Measurements from ENCODE around the gene RAB27B. TPM values are rescaled to one million over a fixed set of nuclear protein-coding genes. Genes with fewer than 3 reads are reported as not detected.

RAB27B gene
- total and polyA plus RNA-seq, 10 of the 15 experiments (the other 5 are each of a cell fraction or from before 2014, with no cell fraction given): under 0.01 to 0.03 TPM; not detected in 8

GRCh38 chr18:54828986-54829385 lies 709 bp downstream of the RAB27B start:
- H3K4me3 ChIP-seq: no peak overlapping the region
- CTCF ChIA-PET: no interaction called here
- intact Hi-C loops (cut with micrococcal nuclease; ENCODE audit: unreplicated experiment): no loop called here

More at GRCh38 chr18:54828986-54829385, 709 bp downstream of the RAB27B start:
- H3K36me3 ChIP-seq (ENCODE audit: control insufficient read depth in 2 of 2, insufficient read depth in 2 of 2, low read length in 1 of 2): no peaks in the 10 kb centered on the region
- no peaks in the 10 kb centered on the region for H3K79me2 ChIP-seq (ENCODE audit: control insufficient read depth, insufficient read depth, low read length)
- no peaks in the 10 kb centered on the region for H3K9me3 ChIP-seq (replicated peaks; ENCODE audit: control insufficient read depth, insufficient read depth, low read length)
- no peak overlapping the region for H3K27ac ChIP-seq (ENCODE audit: control insufficient read depth, insufficient read depth)
- no peak overlapping the region for H2AFZ ChIP-seq (ENCODE audit: control insufficient read depth, low read depth, low read length)
- H3K4me1 ChIP-seq (ENCODE audit: control insufficient read depth, insufficient read depth, low read length): no peaks in the 10 kb centered on the region
- FAIRE-seq (no peak), ATAC-seq (no peak), DNase-seq (ENCODE audit: low read depth, low spot score) (no peak)
- RAD21 ChIA-PET (ENCODE audit: unreplicated experiment): no interaction called here
- no TSS peak for BruUV-seq (replicated peaks)
- 0% methylated on average over 2 of the region's 2 CpGs for WGBS (ENCODE audit: insufficient coverage, insufficient replicate concordance, low lambda C conversion rate, missing lambda C conversion rate)
- SMC1A ChIA-PET (ENCODE audit: uncharacterized antibody, unreplicated experiment): no interaction called here
- no peak overlapping the region for H3K9ac ChIP-seq (ENCODE audit: control insufficient read depth, insufficient read depth, low read length)
- POLR2A ChIA-PET: no interaction called here
- TF ChIP-seq, protein P1, sequence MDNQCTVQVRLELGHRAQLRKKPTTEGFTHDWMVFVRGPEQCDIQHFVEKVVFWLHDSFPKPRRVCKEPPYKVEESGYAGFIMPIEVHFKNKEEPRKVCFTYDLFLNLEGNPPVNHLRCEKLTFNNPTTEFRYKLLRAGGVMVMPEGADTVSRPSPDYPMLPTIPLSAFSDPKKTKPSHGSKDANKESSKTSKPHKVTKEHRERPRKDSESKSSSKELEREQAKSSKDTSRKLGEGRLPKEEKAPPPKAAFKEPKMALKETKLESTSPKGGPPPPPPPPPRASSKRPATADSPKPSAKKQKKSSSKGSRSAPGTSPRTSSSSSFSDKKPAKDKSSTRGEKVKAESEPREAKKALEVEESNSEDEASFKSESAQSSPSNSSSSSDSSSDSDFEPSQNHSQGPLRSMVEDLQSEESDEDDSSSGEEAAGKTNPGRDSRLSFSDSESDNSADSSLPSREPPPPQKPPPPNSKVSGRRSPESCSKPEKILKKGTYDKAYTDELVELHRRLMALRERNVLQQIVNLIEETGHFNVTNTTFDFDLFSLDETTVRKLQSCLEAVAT (IDR thresholded peaks at IDR 0.05): no peak
- no peak for TF ChIP-seq SMAD1 (IDR thresholded peaks at IDR 0.05; ENCODE audit: low read depth, partially characterized antibody)
- TF ChIP-seq ETV6 (conservative IDR thresholded peaks at IDR 0.05 in 1 of 2, IDR thresholded peaks at IDR 0.05 in 1 of 2; ENCODE audit: borderline replicate concordance in 1 of 2, low read depth in 1 of 2): no peak
- no peak for TF ChIP-seq USF1 (IDR thresholded peaks at IDR 0.05; ENCODE audit: borderline replicate concordance, extremely low read length, insufficient read depth, low read depth, low read length)
- TF ChIP-seq ZNF217 (IDR thresholded peaks at IDR 0.05): no peak
- TF ChIP-seq IKZF2 (IDR thresholded peaks at IDR 0.05): no peak
- TF ChIP-seq, protein P2, sequence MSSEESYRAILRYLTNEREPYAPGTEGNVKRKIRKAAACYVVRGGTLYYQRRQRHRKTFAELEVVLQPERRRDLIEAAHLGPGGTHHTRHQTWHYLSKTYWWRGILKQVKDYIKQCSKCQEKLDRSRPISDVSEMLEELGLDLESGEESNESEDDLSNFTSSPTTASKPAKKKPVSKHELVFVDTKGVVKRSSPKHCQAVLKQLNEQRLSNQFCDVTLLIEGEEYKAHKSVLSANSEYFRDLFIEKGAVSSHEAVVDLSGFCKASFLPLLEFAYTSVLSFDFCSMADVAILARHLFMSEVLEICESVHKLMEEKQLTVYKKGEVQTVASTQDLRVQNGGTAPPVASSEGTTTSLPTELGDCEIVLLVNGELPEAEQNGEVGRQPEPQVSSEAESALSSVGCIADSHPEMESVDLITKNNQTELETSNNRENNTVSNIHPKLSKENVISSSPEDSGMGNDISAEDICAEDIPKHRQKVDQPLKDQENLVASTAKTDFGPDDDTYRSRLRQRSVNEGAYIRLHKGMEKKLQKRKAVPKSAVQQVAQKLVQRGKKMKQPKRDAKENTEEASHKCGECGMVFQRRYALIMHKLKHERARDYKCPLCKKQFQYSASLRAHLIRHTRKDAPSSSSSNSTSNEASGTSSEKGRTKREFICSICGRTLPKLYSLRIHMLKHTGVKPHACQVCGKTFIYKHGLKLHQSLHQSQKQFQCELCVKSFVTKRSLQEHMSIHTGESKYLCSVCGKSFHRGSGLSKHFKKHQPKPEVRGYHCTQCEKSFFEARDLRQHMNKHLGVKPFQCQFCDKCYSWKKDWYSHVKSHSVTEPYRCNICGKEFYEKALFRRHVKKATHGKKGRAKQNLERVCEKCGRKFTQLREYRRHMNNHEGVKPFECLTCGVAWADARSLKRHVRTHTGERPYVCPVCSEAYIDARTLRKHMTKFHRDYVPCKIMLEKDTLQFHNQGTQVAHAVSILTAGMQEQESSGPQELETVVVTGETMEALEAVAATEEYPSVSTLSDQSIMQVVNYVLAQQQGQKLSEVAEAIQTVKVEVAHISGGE (CRISPR knock-in tag; IDR thresholded peaks at IDR 0.05): no peak
- TF ChIP-seq BCL11A (IDR thresholded peaks at IDR 0.05; ENCODE audit: low read depth, low read length): no peak
- TF ChIP-seq MYB (IDR thresholded peaks at IDR 0.05; ENCODE audit: borderline replicate concordance, low read depth, low read length): no peak
- TF ChIP-seq NR2C1 (IDR thresholded peaks at IDR 0.05): no peak
- TF ChIP-seq CREM (IDR thresholded peaks at IDR 0.05; ENCODE audit: low read depth): no peak
- no peak overlapping the region for H3K4me2 ChIP-seq (ENCODE audit: control insufficient read depth, insufficient read depth)
- in situ Hi-C loops (cut with MboI): no loop called here
- no peaks in the 10 kb centered on the region for H4K20me1 ChIP-seq (ENCODE audit: control insufficient read depth, insufficient read depth)
- H3K27me3 ChIP-seq (replicated peaks in 1 of 2; ENCODE audit: control insufficient read depth in 2 of 2, insufficient read depth in 2 of 2, low read length in 1 of 2): peaks cover 2 to 5% of the 10 kb centered on the region in 2 experiments
